NCI-H82 (cell line): ENCODE measurements around the gene ZNF670.
"Not testable (repeated sequence)": the region's sequence is repeated elsewhere in the genome, so short reads cannot be mapped to it uniquely, and the experiment has no call there.

Experiments
- DNase-seq: peaks from one replicate; lab custom pipeline; 2025; lab: John Stamatoyannopoulos, UW

Gene ZNF670

GRCh38 chr1:247037511-247038320 is 40.9 kb downstream of the ZNF670 start:
- no peak for DNase-seq

- DNase-seq, result not testable (repeated sequence)
Measured at GRCh38 chr1:247032306-247032705, 46.3 kb downstream of the ZNF670 start.
